Tibial nerve (tissue), 3 donors: Measurements from ENCODE around the gene JAML.

ENCODE experiments used
- CTCF ChIP-seq, 5 experiments: fragments of 200-600 bp in 3 of 5; fragments of 450-650 bp in 2 of 5; sonication (generic) in 3 of 5; IDR thresholded peaks; one replicate each; pipeline ENCODE4 v1.5.1; 2016 to 2019; ENCODE audit warnings: antibody characterized with exemption in 5 of 5, mild to moderate bottlenecking in 3 of 5, moderate library complexity in 2 of 5
- POLR2A ChIP-seq, 2 donors: fragments of 450-650 bp; IDR thresholded peaks; one replicate each; pipeline ENCODE4 v1.6.1; 2017; ENCODE audit warnings: antibody characterized with exemption in 2 of 2, mild to moderate bottlenecking in 2 of 2, moderate library complexity in 2 of 2

GRCh38 chr11:118149493-118149892, 75.3 kb downstream of the JAML start:
- no peak for TF ChIP-seq CTCF (IDR thresholded peaks at IDR 0.05)
- TF ChIP-seq POLR2A (IDR thresholded peaks at IDR 0.05), result no peak
